ENCODE measurements around the gene MSH5. TPM values are rescaled to one million over a fixed set of nuclear protein-coding genes. Genes with fewer than 3 reads are reported as not detected.
A peak's percentile ranks its signal among the peaks of the same experiment; 100 is the strongest.

The MSH5 gene
- total RNA-seq, 1 experiment from 2014 or later = 43.1 TPM

GRCh38 chr6:31700740-31701401 lies 38.9 kb upstream of the MSH5 start:
- DNase-seq (ENCODE audit: low spot score) (no peak), ATAC-seq (no peak)
- H3K36me3 Mint-ChIP-seq = peaks cover 7% of the 10 kb centered on the region; the same call in 1 of the 2 replicates
- no peaks in the 10 kb centered on the region; the same call in 1 of the 2 replicates for H3K27me3 Mint-ChIP-seq (ENCODE audit: low read depth)
- POLR2A ChIA-PET = no interaction called here
- H3K27ac Mint-ChIP-seq = no peak overlapping the region
- TF ChIP-seq FOXP1 (CRISPR knock-in tag; IDR thresholded peaks at IDR 0.05; ENCODE audit: borderline replicate concordance) (no peak), ERG (CRISPR knock-in tag; IDR thresholded peaks at IDR 0.05) (no peak), EMX1 (CRISPR knock-in tag; IDR thresholded peaks at IDR 0.05) (no peak), E2F4 (CRISPR knock-in tag; IDR thresholded peaks at IDR 0.05; ENCODE audit: borderline replicate concordance, low read depth) (no peak), ZNF396 (CRISPR knock-in tag; IDR thresholded peaks at IDR 0.05; ENCODE audit: borderline replicate concordance) (no peak)
- no peaks in the 10 kb centered on the region for H3K9me3 Mint-ChIP-seq
- H3K4me3 Mint-ChIP-seq = peak overlapping the region; percentile 95
- peaks cover 12% of the 10 kb centered on the region for H3K4me1 Mint-ChIP-seq
- CTCF ChIA-PET = interaction anchor here (1.2 kb wide), 1 partner anchor 11 kb away, joined by 3 read pairs; no protein-coding TSS in a partner anchor

GRCh38 chr6:31701666-31702404 lies 38.0 kb upstream of the MSH5 start:
- Mint-ChIP-seq H3K27ac (peak overlapping the region; percentile 94), H3K36me3 (no peaks in the 10 kb centered on the region; the same call in 1 of the 2 replicates), H3K27me3 (ENCODE audit: low read depth) (peaks cover 3% of the 10 kb centered on the region; the same call in 1 of the 2 replicates), H3K9me3 (no peaks in the 10 kb centered on the region), H3K4me3 (peak overlapping the region; percentile 95), H3K4me1 (peaks cover 12% of the 10 kb centered on the region)
- ATAC-seq (no peak), DNase-seq (ENCODE audit: low spot score) (no peak)
- CTCF ChIA-PET = interaction anchor here (1.8 to 2.2 kb wide), 3 partner anchors 12 to 250 kb away, joined by 5 to 15 read pairs (median 10); no protein-coding TSS in a partner anchor
- POLR2A ChIA-PET = no interaction called here
- TF ChIP-seq HMGA2 (CRISPR knock-in tag; IDR thresholded peaks at IDR 0.05) (no peak), IRF1 (CRISPR knock-in tag; IDR thresholded peaks at IDR 0.05) (no peak), CREM (CRISPR knock-in tag; IDR thresholded peaks at IDR 0.05) (no peak), ATF1 (CRISPR knock-in tag; IDR thresholded peaks at IDR 0.05) (no peak), FOXK1 (CRISPR knock-in tag; IDR thresholded peaks at IDR 0.05) (no peak), ESRRA (CRISPR knock-in tag; IDR thresholded peaks at IDR 0.05; ENCODE audit: borderline replicate concordance) (no peak), E2F1 (CRISPR knock-in tag; IDR thresholded peaks at IDR 0.05) (no peak), GABPB1 (CRISPR knock-in tag; IDR thresholded peaks at IDR 0.05) (no peak), USF2 (CRISPR knock-in tag; IDR thresholded peaks at IDR 0.05) (no peak), AR (CRISPR knock-in tag; IDR thresholded peaks at IDR 0.05) (no peak), ZNF219 (CRISPR knock-in tag; IDR thresholded peaks at IDR 0.05; ENCODE audit: borderline replicate concordance) (no peak), ZSCAN18 (CRISPR knock-in tag; IDR thresholded peaks at IDR 0.05) (no peak), CBFB (CRISPR knock-in tag; IDR thresholded peaks at IDR 0.05; ENCODE audit: low read depth) (no peak), TEAD1 (CRISPR knock-in tag; IDR thresholded peaks at IDR 0.05) (no peak), SMAD4 (CRISPR knock-in tag; IDR thresholded peaks at IDR 0.05) (no peak), ZNF671 (CRISPR knock-in tag; IDR thresholded peaks at IDR 0.05) (no peak), JAZF1 (CRISPR knock-in tag; IDR thresholded peaks at IDR 0.05) (no peak), NR1H2 (CRISPR knock-in tag; IDR thresholded peaks at IDR 0.05) (no peak), SP1 (CRISPR knock-in tag; conservative IDR thresholded peaks at IDR 0.05) (no peak)

All from WTC11 (cell line).